Measurements from ENCODE around the gene THRA. TPM values are rescaled to one million over a fixed set of nuclear protein-coding genes. Genes with fewer than 3 reads are reported as not detected.

The THRA gene
- total and polyA plus RNA-seq, 9 of the 15 experiments (the other 6 are each of a cell fraction or from before 2014, with no cell fraction given), result 0.34 to 23.4 (median 12.7) TPM

DNA sequence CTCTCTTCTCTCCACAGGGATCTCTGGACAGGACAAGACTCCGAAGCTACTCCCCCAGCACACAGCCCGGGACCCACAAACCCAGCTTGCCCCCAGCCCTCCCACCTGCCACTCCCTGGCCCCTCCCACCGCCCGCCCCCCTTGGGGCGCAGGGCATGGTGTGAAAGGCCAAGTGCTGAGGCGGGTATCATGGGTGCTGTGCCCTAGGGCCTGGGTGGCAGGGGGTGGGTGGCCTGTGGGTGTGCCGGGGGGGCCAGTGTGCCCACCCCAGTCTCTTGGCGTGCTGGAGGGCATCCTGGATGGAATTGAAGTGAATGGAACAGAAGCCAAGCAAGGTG is 11.4 kb downstream of the THRA start:
- Histone ChIP-seq H3K79me2 (ENCODE audit: control insufficient read depth, insufficient read depth, low read length) (peaks cover 55% of the 10 kb centered on the region), H4K20me1 (replicated peaks; ENCODE audit: control insufficient read depth, insufficient read depth, low read length) (no peaks in the 10 kb centered on the region), H3K4me2 (ENCODE audit: insufficient read depth, low read length) (no peak overlapping the region), H3K27me3 (ENCODE audit: control insufficient read depth in 2 of 2, insufficient read depth in 2 of 2, low read length in 2 of 2) (no peaks in the 10 kb centered on the region), H3K9ac (ENCODE audit: insufficient read depth in 1 of 2, low read depth in 2 of 2, low read length in 2 of 2) (no peak overlapping the region; a peak in 1 of 4 replicates), H3K36me3 (ENCODE audit: control insufficient read depth, insufficient read depth, low read length) (peaks cover 31% of the 10 kb centered on the region; the same call in 2 of the 3 replicates), H3K4me1 (replicated peaks in 1 of 2; ENCODE audit: control insufficient read depth in 2 of 2, insufficient read depth in 2 of 2, low read length in 2 of 2) (peaks cover 73 to 74% of the 10 kb centered on the region in 2 experiments), H3K4me3 (no peak overlapping the region), H2AFZ (ENCODE audit: low read depth, low read length) (no peak overlapping the region), H3K27ac (ENCODE audit: extremely low read depth, low read depth, low read length) (no peak overlapping the region), H3K9me3 (replicated peaks; ENCODE audit: control insufficient read depth, insufficient read depth, low read depth, low read length) (no peaks in the 10 kb centered on the region), H3K9me1 (ENCODE audit: control insufficient read depth, insufficient read depth, low read length) (no peaks in the 10 kb centered on the region)
- CTCF ChIA-PET (ENCODE audit: low intra/inter-chr PET ratio), result no interaction called here
- ATAC-seq (no peak), FAIRE-seq (no peak), DNase-seq (ENCODE audit: extremely low read depth in 1 of 4, low spot score in 3 of 4) (no peak)
- POLR2A ChIA-PET, result interaction anchor here (1.0 to 3.2 kb wide), 4 partner anchors 9 to 25 kb away, joined by 3 to 29 read pairs (median 6); no protein-coding TSS in a partner anchor
- no CpG with 5 or more reads among the region's 8 CpGs for WGBS (ENCODE audit: insufficient coverage, low coverage, missing lambda C conversion rate)
- intact Hi-C loops (cut with micrococcal nuclease), result no loop called here
- BruUV-seq (replicated peaks), result no TSS peak
- TF ChIP-seq PCBP2 (IDR thresholded peaks at IDR 0.05; ENCODE audit: low read depth, low read length, poor library complexity, severe bottlenecking), result no peak
- in situ Hi-C loops (cut with MboI), result no loop called here

DNA sequence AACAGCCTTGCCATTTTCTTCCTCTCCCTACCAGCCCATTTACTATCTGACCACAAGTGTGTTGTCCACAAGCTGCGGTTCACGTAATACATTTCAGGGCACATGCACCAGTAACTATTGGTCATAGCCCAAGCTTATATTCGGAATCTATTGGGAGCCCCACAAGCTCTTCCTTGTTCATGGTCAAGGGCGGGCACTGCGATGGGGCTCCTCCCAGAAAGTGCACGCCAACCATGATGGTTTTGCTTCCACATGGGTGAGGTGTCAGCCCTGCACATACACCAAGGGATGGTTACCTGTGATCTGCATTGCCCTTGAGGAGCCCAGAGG is 12.1 kb downstream of the THRA start:
- Histone ChIP-seq H3K9me1 (ENCODE audit: control insufficient read depth, insufficient read depth, low read length) (no peaks in the 10 kb centered on the region), H3K4me2 (ENCODE audit: insufficient read depth, low read length) (no peak overlapping the region), H3K79me2 (ENCODE audit: control insufficient read depth, insufficient read depth, low read length) (peaks cover 48% of the 10 kb centered on the region), H4K20me1 (replicated peaks; ENCODE audit: control insufficient read depth, insufficient read depth, low read length) (no peaks in the 10 kb centered on the region), H3K9ac (ENCODE audit: insufficient read depth in 1 of 2, low read depth in 2 of 2, low read length in 2 of 2) (peak overlapping the region in 1 of 2 experiments; percentile 22; a peak in 1 of 4 replicates), H3K36me3 (ENCODE audit: control insufficient read depth, insufficient read depth, low read length) (peaks cover 37% of the 10 kb centered on the region; the same call in 2 of the 3 replicates), H3K27me3 (ENCODE audit: control insufficient read depth in 2 of 2, insufficient read depth in 2 of 2, low read length in 2 of 2) (no peaks in the 10 kb centered on the region), H3K9me3 (replicated peaks; ENCODE audit: control insufficient read depth, insufficient read depth, low read depth, low read length) (no peaks in the 10 kb centered on the region), H3K27ac (ENCODE audit: extremely low read depth, low read depth, low read length) (no peak overlapping the region; the same call in 2 of the 3 replicates), H3K4me1 (replicated peaks in 1 of 2; ENCODE audit: control insufficient read depth in 2 of 2, insufficient read depth in 2 of 2, low read length in 2 of 2) (peaks cover 66 to 67% of the 10 kb centered on the region in 2 experiments), H2AFZ (ENCODE audit: low read depth, low read length) (no peak overlapping the region), H3K4me3 (no peak overlapping the region)
- in situ Hi-C loops (cut with MboI), result no loop called here
- DNase-seq (ENCODE audit: extremely low read depth in 1 of 4, low spot score in 3 of 4) (no peak), ATAC-seq (no peak), FAIRE-seq (no peak)
- ChIA-PET CTCF (ENCODE audit: low intra/inter-chr PET ratio) (interaction anchor here (1.0 kb wide), 1 partner anchor 62 kb away, joined by 3 read pairs; no protein-coding TSS in a partner anchor), POLR2A (interaction anchor here (1.0 to 3.2 kb wide), 4 partner anchors 9 to 105 kb away, joined by 3 to 29 read pairs (median 5); partner anchors contain the start of gene MED24)
- no TSS peak for BruUV-seq (replicated peaks)
- TF ChIP-seq ZNF263 (CRISPR knock-in tag; IDR thresholded peaks at IDR 0.05; ENCODE audit: borderline replicate concordance), result no peak
- no peak for TF ChIP-seq RBM17 (IDR thresholded peaks at IDR 0.05; ENCODE audit: borderline replicate concordance, low read depth, low read length)
- TF ChIP-seq PCBP1 (IDR thresholded peaks at IDR 0.05; ENCODE audit: low read depth, low read length, poor library complexity, severe bottlenecking), result no peak
- no peak for TF ChIP-seq SMARCB1 (IDR thresholded peaks at IDR 0.05; ENCODE audit: insufficient read length, low read depth)
- TF ChIP-seq MIER1 (IDR thresholded peaks at IDR 0.05; ENCODE audit: low read depth), result no peak
- no peak for TF ChIP-seq MTA3 (IDR thresholded peaks at IDR 0.05; ENCODE audit: borderline replicate concordance)
- no peak for TF ChIP-seq MCM5 (IDR thresholded peaks at IDR 0.05; ENCODE audit: low read depth)
- no peak for TF ChIP-seq NFYB (IDR thresholded peaks at IDR 0.05; ENCODE audit: extremely low read depth, insufficient read length)
- no peak for TF ChIP-seq ELF1 (tag; IDR thresholded peaks at IDR 0.05)
- TF ChIP-seq ZNF217 (CRISPR knock-in tag; IDR thresholded peaks at IDR 0.05), result no peak
- TF ChIP-seq EWSR1 (IDR thresholded peaks at IDR 0.05; ENCODE audit: borderline replicate concordance, low read depth, partially characterized antibody), result no peak
- TF ChIP-seq CBFB (CRISPR knock-in tag; IDR thresholded peaks at IDR 0.05), result no peak
- intact Hi-C loops (cut with micrococcal nuclease), result no loop called here
- 61% methylated on average over 6 of the region's 6 CpGs for WGBS (ENCODE audit: insufficient coverage, low coverage, missing lambda C conversion rate)

Data from K562 (cell line).